SK-N-SH treated with all-trans-retinoic acid at 6 μM for 48 hours (cell line): Measurements from ENCODE around the gene VEGFC.

Source experiments
- ATAC-seq: fragments of 200-7000 bp; cut with Tn5 transposase; 3 replicates; pipeline ENCODE4 v1.9.1; 2020; ENCODE audit warnings: mild to moderate bottlenecking, moderate library complexity
- ARNTL ChIP-seq: fragments of 450-650 bp; formaldehyde crosslinking; IDR thresholded peaks from 2 replicates; pipeline ENCODE4 v1.5.0; 2020; ENCODE audit warnings: low read depth, mild to moderate bottlenecking, moderate library complexity, borderline replicate concordance
- CSDC2 ChIP-seq: fragments of 250-450 bp; sonication (Bioruptor Pico); IDR thresholded peaks from 2 replicates; pipeline ENCODE4 v1.5.0; 2020; ENCODE audit warnings: mild to moderate bottlenecking, moderate library complexity
- ESRRG ChIP-seq: fragments of 250-450 bp; sonication (Bioruptor Pico); IDR thresholded peaks from 2 replicates; pipeline ENCODE4 v1.6.1; 2021; ENCODE audit warnings: mild to moderate bottlenecking
- OSR1 ChIP-seq: fragments of 250-450 bp; sonication (Bioruptor Pico); IDR thresholded peaks from 2 replicates; pipeline ENCODE4 v1.8.0; 2022; ENCODE audit warnings: moderate library complexity, mild to moderate bottlenecking, inconsistent platforms
- PATZ1 ChIP-seq: fragments of 250-450 bp; sonication (Bioruptor Pico); IDR thresholded peaks from 2 replicates; pipeline ENCODE4 v1.8.0; 2020; ENCODE audit warnings: mild to moderate bottlenecking, moderate library complexity, borderline replicate concordance
- POU6F1 ChIP-seq: fragments of 250-450 bp; sonication (Bioruptor Pico); IDR thresholded peaks from 2 replicates; pipeline ENCODE4 v1.8.0; 2021; ENCODE audit warnings: low read depth, mild to moderate bottlenecking, moderate library complexity, borderline replicate concordance
- PPARA ChIP-seq: fragments of 250-450 bp; sonication (Bioruptor Pico); IDR thresholded peaks from 2 replicates; pipeline ENCODE4 v1.5.0; 2020; ENCODE audit warnings: mild to moderate bottlenecking, borderline replicate concordance
- RARB ChIP-seq: fragments of 250-450 bp; sonication (Bioruptor Pico); IDR thresholded peaks from 2 replicates; pipeline ENCODE4 v1.8.0; 2021; ENCODE audit warnings: mild to moderate bottlenecking, moderate library complexity
- TCF4 ChIP-seq: fragments of 250-450 bp; sonication (Bioruptor Pico); IDR thresholded peaks from 2 replicates; pipeline ENCODE4 v1.8.0; 2021; ENCODE audit warnings: mild to moderate bottlenecking, moderate library complexity, borderline replicate concordance
- TSHZ2 ChIP-seq: fragments of 250-450 bp; sonication (Bioruptor Pico); IDR thresholded peaks from 2 replicates; pipeline ENCODE4 v1.5.0; 2020; ENCODE audit warnings: mild to moderate bottlenecking, moderate library complexity
- ZC3H10 ChIP-seq: fragments of 250-450 bp; sonication (Bioruptor Pico); IDR thresholded peaks from 2 replicates; pipeline ENCODE4 v1.5.1; 2021; ENCODE audit warnings: mild to moderate bottlenecking, moderate library complexity
- ZFP3 ChIP-seq: fragments of 250-450 bp; sonication (Bioruptor Pico); IDR thresholded peaks from 2 replicates; pipeline ENCODE4 v1.5.0; 2020; ENCODE audit warnings: mild to moderate bottlenecking, moderate library complexity
- ZFP30 ChIP-seq: fragments of 450-650 bp; formaldehyde crosslinking; IDR thresholded peaks from 2 replicates; pipeline ENCODE4 v1.5.0; 2022; ENCODE audit warnings: mild to moderate bottlenecking, moderate library complexity
- ZNF565 ChIP-seq: fragments of 450-650 bp; formaldehyde crosslinking; conservative IDR thresholded peaks from 2 replicates; pipeline ENCODE4 v1.5.0; 2020; ENCODE audit warnings: low read depth, mild to moderate bottlenecking, moderate library complexity
- ZNF8 ChIP-seq: fragments of 450-650 bp; formaldehyde crosslinking; IDR thresholded peaks from 2 replicates; pipeline ENCODE4 v1.5.0; 2020; ENCODE audit warnings: mild to moderate bottlenecking, moderate library complexity

The VEGFC gene

GRCh38 chr4:176635372-176636261 is 157.1 kb downstream of the VEGFC start:
- TF ChIP-seq ZNF565 (CRISPR knock-in tag) (no peak), ZC3H10 (CRISPR knock-in tag) (no peak), ZFP3 (no peak), ZFP30 (CRISPR knock-in tag) (no peak), RARB (CRISPR knock-in tag) (no peak), ESRRG (no peak), TCF4 (CRISPR knock-in tag) (no peak), ARNTL (CRISPR knock-in tag) (no peak), PATZ1 (CRISPR knock-in tag) (no peak), TSHZ2 (CRISPR knock-in tag) (no peak), OSR1 (CRISPR knock-in tag) (no peak), CSDC2 (CRISPR knock-in tag) (no peak), PPARA (CRISPR knock-in tag) (no peak), ZNF8 (CRISPR knock-in tag) (no peak), POU6F1 (CRISPR knock-in tag) (no peak)
- ATAC-seq: peak; percentile 61
